Cerebellar cortex (tissue), 1 donor: ENCODE results near the gene ARHGAP32.

Experiments
- DNase-seq: peaks from one replicate; pipeline ENCODE4 v3.0.0-alpha.2; 2015; ENCODE audit warnings: low spot score

The ARHGAP32 gene

GRCh38 chr11:129115652-129116586, 76.2 kb downstream of the ARHGAP32 start:
- no peak for DNase-seq

- DNase-seq, result no peak
Measured at GRCh38 chr11:129109701-129110100, 82.4 kb downstream of the ARHGAP32 start.

GRCh38 chr11:129106788-129107187, 85.3 kb downstream of the ARHGAP32 start:
- DNase-seq, result no peak

GRCh38 chr11:129102756-129103155, 89.4 kb downstream of the ARHGAP32 start:
- no peak for DNase-seq

- DNase-seq, result no peak
Measured at GRCh38 chr11:129102225-129102624, 89.9 kb downstream of the ARHGAP32 start.

- no peak for DNase-seq
Measured at GRCh38 chr11:129093283-129093682, 98.8 kb downstream of the ARHGAP32 start.

- no peak for DNase-seq
Measured at GRCh38 chr11:129090056-129090455, 102.1 kb downstream of the ARHGAP32 start.

GRCh38 chr11:129089279-129089678, 102.8 kb downstream of the ARHGAP32 start:
- DNase-seq, result no peak

GRCh38 chr11:129086976-129087375, 105.1 kb downstream of the ARHGAP32 start:
- DNase-seq, result no peak

- no peak for DNase-seq
Measured at GRCh38 chr11:129077191-129077590, 114.9 kb downstream of the ARHGAP32 start.

GRCh38 chr11:129075757-129076156, 116.4 kb downstream of the ARHGAP32 start:
- DNase-seq, result no peak

GRCh38 chr11:129067454-129067853, 124.7 kb downstream of the ARHGAP32 start:
- DNase-seq, result no peak

GRCh38 chr11:129066229-129066628, 125.9 kb downstream of the ARHGAP32 start:
- DNase-seq, result no peak

- DNase-seq, result no peak
Measured at GRCh38 chr11:129063118-129063517, 129.0 kb downstream of the ARHGAP32 start.

- no peak for DNase-seq
Measured at GRCh38 chr11:129061492-129062230, 130.5 kb downstream of the ARHGAP32 start.

- no peak for DNase-seq
Measured at GRCh38 chr11:129056916-129057315, 135.2 kb downstream of the ARHGAP32 start.

- DNase-seq, result no peak
Measured at GRCh38 chr11:129055196-129055595, 136.9 kb downstream of the ARHGAP32 start.

GRCh38 chr11:129048911-129049310, 143.2 kb downstream of the ARHGAP32 start:
- no peak for DNase-seq

- DNase-seq, result no peak
Measured at GRCh38 chr11:129045150-129045549, 147.0 kb downstream of the ARHGAP32 start.

GRCh38 chr11:129042503-129042902, 149.6 kb downstream of the ARHGAP32 start:
- DNase-seq, result no peak

GRCh38 chr11:129041611-129042018, 150.5 kb downstream of the ARHGAP32 start:
- DNase-seq, result no peak

- no peak for DNase-seq
Measured at GRCh38 chr11:129040934-129041333, 151.2 kb downstream of the ARHGAP32 start.

GRCh38 chr11:129035244-129035643, 156.9 kb downstream of the ARHGAP32 start:
- DNase-seq, result peak; percentile 46
